ENCODE results near the gene LRRC23.

LRRC23 gene

GRCh38 chr12:6946920-6947374 lies 42.3 kb downstream of the LRRC23 start:
- no peak for DNase-seq

GRCh38 chr12:6947615-6948014 lies 43.0 kb downstream of the LRRC23 start:
- DNase-seq, result no peak

DNA sequence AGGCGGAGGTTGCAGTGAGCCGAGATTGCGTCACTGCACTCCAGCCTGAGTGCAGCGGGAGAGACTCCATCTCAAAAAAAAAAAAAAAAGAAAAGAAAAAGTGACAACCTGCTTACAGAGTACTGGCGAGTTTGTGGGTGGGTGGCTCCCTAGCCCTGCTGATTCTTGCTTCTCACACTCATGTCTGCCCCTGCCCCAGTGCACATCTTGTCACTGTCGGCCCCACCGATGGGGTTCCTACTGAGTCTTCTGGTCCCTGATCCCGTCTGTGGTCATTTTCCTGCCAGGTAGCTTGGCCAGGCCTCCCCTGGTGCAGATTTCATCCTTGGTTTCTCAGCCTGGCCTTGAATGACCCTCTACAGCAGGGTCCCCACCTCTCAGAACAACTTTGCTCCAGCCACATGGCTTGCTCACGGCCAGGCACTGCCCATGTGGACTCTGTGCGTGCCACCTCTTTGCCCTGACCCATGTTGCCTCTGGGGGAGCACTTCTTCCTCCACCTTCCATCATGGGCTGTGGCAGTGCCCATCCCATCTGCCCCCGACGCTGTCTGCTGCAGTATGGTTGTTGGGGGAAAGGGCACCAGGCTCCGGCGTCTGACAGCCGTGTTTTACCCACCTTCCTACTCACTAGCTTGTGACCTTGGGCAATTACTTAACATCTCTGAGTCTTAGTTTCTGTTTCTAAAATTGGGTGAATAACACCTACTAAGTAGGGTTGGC lies 44.4 kb downstream of the LRRC23 start:
- peak; percentile 46 for DNase-seq

DNA sequence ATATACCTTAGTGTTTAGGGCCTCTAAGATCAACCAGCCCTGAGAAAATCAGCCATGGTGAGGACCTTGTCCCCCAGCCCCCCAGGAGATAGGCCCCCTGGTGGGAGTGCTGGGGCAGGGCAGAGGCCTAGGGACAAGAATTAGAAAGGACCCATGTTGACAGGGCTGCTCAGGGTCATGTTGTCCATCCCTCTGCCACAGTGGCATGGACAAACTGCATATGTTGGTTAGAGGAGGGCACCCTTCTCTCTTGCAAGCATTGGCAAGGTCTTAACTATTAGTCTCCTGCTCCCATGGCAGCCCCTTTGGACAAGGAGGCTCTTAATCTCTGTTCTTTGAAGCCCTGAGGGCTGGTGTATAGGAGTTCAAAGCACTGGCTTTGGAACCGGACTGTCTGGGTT lies 45.8 kb downstream of the LRRC23 start:
- peak; percentile 61 for DNase-seq

DNA sequence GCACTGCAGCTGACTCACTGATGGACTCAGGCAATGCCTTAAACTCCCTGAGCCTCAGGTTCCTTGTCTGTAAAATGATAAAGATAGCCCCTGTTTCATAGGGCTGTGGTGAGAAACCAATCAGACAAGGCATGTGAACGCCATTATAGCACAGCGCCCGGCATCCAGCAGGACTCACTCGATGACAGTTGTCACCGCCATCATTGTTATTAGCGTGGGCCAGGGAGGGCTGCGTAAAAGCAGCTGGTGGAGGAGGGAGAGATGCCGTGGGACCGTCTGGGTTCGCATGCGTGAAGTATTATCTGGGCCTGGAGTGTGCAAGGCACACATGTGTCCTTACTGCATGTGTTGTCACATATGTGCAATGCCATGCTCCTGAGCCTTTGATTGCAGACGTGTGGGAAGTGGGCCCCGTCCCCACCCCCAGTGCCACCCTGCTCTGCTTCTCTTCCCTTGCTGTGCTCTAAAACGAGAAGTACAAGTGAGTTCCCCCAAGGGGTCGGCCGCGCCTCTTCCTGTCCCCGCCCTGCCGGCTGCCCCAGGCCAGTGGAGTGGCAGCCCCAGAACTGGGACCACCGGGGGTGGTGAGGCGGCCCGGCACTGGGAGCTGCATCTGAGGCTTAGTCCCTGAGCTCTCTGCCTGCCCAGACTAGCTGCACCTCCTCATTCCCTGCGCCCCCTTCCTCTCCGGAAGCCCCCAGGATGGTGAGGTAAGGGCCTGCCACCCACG lies 46.4 kb downstream of the LRRC23 start, which contains the start of gene PTPN6:
Gene PTPN6, plus strand, starts transcription at position 546 of the 730 bp plus-strand sequence. Its CDS starts 157 bp downstream, at position 703.
- peak; percentile 82 for DNase-seq

GRCh38 chr12:6951551-6952120 lies 47.0 kb downstream of the LRRC23 start:
- DNase-seq, result peak; percentile 44

GRCh38 chr12:6952121-6952862 lies 47.7 kb downstream of the LRRC23 start:
- DNase-seq, result peak; percentile 53

- DNase-seq, result peak; percentile 58
Measured at GRCh38 chr12:6952863-6953441, 48.3 kb downstream of the LRRC23 start.

DNA sequence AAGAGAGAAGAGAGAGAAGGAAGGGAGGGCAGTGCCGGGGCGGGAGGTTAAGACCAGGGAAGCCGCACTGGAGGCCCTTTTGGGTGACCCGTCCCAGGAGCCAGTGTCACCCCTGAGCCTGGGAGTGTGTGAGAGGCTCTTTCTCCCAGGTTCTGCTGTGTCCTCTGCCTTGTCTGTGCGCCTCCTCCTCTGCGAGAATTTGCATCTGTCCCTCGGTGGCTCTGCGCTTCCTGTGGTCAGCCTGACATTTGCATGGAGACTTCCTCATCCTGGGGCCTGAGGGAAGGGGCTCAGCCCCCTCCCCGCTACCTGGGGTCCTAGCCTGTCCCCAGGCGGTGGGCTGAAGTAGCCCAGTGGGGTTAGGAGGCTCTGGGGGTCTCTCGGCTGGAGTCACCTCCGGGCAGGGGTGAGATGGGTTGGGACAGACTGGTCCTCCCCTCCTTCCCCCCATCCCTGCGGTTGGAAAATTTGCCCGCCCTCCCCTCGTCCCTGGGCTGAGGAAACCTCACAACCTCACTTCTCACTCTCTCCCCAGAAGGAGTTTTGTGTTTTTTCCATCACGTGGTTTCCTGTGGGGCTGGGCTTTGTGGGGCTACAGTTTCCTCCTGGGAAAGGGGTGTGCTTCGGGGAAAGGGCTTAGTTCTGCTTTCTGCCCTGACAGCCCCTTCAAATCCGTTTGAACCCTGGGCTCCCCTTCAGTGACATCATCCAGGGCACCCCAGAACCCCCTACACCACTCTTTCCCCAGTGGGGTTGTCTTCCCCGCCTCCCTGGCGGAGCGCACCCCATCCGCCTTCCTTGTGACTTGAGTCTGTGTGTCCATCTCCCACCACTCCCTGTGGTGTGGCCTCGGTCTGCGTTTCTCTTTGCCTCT lies 49.1 kb downstream of the LRRC23 start:
- peak; percentile 89 for DNase-seq

DNA sequence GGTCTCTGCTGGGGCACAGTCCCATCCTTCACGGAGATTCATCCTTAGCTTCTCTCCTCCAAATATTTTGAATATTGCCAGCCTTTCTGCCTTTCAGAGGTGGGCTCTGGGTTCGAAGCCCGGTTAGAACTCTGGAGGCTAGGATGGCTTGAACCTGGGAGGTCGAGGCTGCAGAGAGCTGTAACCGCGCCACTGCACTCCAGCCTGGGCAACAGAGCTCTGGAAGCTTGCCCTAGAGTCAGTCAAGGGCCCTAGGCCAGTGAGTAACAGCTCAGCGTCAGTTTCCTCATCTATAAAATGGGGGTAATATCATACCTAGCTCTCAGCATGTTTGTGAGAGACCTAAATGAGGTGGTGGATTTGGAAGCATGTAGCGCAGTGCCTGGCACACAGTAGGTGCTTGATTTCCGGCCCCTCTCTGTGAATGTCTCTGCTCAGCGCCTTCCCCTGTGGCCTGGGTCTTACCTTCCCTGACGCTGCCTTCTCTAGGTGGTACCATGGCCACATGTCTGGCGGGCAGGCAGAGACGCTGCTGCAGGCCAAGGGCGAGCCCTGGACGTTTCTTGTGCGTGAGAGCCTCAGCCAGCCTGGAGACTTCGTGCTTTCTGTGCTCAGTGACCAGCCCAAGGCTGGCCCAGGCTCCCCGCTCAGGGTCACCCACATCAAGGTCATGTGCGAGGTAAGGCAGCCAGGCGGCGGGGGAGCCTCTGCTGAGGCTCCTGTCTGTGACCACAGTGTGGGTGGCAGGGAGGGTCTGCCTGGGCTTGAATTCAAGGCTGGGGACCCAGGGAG lies 49.9 kb downstream of the LRRC23 start:
- DNase-seq, result no peak

- DNase-seq, result no peak
Measured at GRCh38 chr12:6955108-6956020, 50.7 kb downstream of the LRRC23 start.

GRCh38 chr12:6956021-6956727 lies 51.6 kb downstream of the LRRC23 start:
- no peak for DNase-seq

DNA sequence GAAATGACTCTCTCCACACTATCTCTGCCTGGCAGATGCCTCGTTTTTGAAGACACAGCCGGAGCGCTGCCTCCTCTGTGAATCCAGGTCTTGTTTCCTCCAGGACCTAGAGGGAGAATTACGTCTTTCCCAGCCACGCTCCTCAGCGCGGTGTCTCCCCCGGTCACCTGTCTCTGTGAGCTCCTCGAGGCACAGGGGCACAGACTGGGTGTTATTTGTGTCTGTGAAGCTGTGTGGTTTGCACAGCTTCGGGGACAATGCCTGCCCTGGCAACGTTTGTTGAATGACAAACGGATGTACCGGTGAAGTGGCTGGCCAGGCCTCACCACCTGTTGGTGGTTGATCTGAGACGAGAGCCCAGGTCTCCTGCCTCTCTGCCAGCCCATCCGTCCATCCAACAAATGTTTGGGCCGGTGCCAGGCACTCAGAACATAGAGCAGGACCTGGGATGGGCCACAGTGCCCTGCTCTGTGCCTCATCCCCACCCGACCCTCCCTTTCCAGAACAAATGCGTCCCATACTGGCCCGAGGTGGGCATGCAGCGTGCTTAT lies 52.6 kb downstream of the LRRC23 start:
- DNase-seq, result no peak

- DNase-seq, result peak; percentile 42
Measured at GRCh38 chr12:6957741-6958608, 53.4 kb downstream of the LRRC23 start.

DNA sequence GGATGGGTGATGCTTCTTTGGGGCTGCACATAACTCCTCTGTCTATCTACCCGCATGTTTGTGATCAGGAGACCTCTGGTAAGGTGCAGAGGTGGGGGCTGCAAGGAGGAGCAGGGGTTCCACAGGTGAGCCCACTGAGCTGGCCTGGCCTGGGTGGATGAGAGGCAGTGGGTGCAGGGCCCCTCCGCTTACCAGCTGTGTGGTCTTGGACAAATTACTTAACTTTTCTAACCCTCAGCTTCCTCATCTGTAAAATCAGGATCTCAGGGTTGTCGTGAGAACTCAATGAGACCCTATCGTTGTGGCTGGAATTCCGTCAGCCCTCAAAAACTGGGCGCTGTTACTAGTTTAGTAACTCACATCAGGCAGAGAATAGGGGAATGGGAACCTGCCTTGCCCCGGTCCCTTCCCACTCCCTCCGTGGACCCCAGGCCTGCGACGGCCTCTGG lies 54.0 kb downstream of the LRRC23 start:
- DNase-seq, result peak; percentile 43

DNA sequence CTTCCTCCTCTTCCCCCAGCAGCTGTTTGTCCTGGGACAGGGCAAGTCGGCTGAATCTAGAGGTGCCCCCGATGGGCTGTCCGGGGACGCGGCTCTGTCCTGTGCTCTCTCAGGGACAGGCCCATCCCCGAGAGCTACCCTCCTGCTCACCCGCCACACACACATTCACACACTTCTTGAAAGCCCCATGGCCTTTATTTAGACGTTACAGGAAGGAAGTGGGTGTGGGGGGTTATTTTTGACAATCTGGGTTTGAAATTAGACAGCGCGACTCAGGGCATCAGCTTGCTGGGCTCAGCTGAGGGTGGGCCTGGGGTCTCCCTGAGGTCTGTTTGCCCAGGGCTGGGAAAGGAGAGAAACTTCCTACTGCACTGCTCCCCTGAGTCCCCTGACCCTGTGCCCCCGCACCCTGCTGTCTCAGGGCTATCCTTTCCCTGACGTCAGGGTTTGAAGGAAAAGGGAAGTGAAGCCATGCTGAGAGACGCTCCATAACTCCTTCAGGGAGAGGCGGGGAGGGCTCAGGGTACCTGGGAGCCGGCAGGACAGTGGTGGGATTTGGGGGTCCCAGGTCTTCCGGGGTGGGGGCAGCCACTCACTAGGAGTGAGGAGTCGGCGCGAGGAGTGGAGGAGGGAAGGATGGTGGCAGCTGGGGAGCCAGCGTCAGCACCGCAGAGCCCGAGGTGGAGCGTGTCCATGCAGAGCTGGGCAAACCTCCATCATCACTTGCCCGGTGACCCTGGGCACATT lies 54.6 kb downstream of the LRRC23 start:
- DNase-seq, result peak; percentile 75
